Activated CD8-positive, alpha-beta memory T cell treated with anti-CD3 and anti-CD28 coated beads, Interleukin-2, amount 50 U/mL, for 24 hours (primary cell): ENCODE data around the gene LHB.
"Not testable (repeated sequence)": the region's sequence is repeated elsewhere in the genome, so short reads cannot be mapped to it uniquely, and the experiment has no call there.

Source experiments
- DNase-seq: peaks from one replicate; pipeline ENCODE4 v3.0.0-alpha.2; 2020; ENCODE audit errors: extremely low read depth

LHB gene

GRCh38 chr19:49038111-49038510, 21.2 kb upstream of the LHB start:
- not testable (repeated sequence) for DNase-seq

- DNase-seq: not testable (repeated sequence)
Observed at GRCh38 chr19:49036815-49037214, 19.9 kb upstream of the LHB start, which contains the start of gene CGB1. TSS of gene CGB1 (minus strand) at chr19:49036895. CDS start at chr19:49036711, 184 bp downstream.

- not testable (repeated sequence) for DNase-seq
Observed at GRCh38 chr19:49031642-49032301, 14.9 kb upstream of the LHB start, which contains the start of gene CGB2. TSS of gene CGB2 (plus strand) at chr19:49031890. CDS start at chr19:49032096, 206 bp downstream.

GRCh38 chr19:49030323-49030722, 13.4 kb upstream of the LHB start:
- DNase-seq: not testable (repeated sequence)

GRCh38 chr19:49029749-49030148, 12.9 kb upstream of the LHB start:
- DNase-seq: not testable (repeated sequence)

- not testable (repeated sequence) for DNase-seq
Observed at GRCh38 chr19:49028686-49029085, 11.8 kb upstream of the LHB start.

GRCh38 chr19:49025599-49025998, 8.7 kb upstream of the LHB start:
- not testable (repeated sequence) for DNase-seq

GRCh38 chr19:49025088-49025487, 8.2 kb upstream of the LHB start:
- not testable (repeated sequence) for DNase-seq

GRCh38 chr19:49024233-49024632, 7.3 kb upstream of the LHB start, which contains the start of gene CGB3:
TSS of gene CGB3 (minus strand) at chr19:49024333. CDS start at chr19:49023971, 362 bp downstream.
- DNase-seq: not testable (repeated sequence)

GRCh38 chr19:49022116-49022515, 5.2 kb upstream of the LHB start:
- no peak for DNase-seq

GRCh38 chr19:49020931-49021895, 4.3 kb upstream of the LHB start:
- no peak for DNase-seq

- no peak for DNase-seq
Observed at GRCh38 chr19:49020342-49020741, 3.5 kb upstream of the LHB start.

GRCh38 chr19:49019242-49019932, 2.5 kb upstream of the LHB start:
- no peak for DNase-seq

- DNase-seq: not testable (repeated sequence)
Observed at GRCh38 chr19:49018388-49019241, 1.7 kb upstream of the LHB start.

GRCh38 chr19:49017666-49018351, 918 bp upstream of the LHB start:
- DNase-seq: peak; percentile 20

- no peak for DNase-seq
Observed at GRCh38 chr19:49016067-49016839, 638 bp downstream of the LHB start.

GRCh38 chr19:49014870-49015255, 2.0 kb downstream of the LHB start:
- DNase-seq: no peak

- DNase-seq: no peak
Observed at GRCh38 chr19:49014123-49014869, 2.6 kb downstream of the LHB start.

- no peak for DNase-seq
Observed at GRCh38 chr19:49011194-49011593, 5.7 kb downstream of the LHB start.
